Naive B cell (primary cell): Measurements from ENCODE around the gene KRTAP4-7. TPM values are rescaled to one million over a fixed set of nuclear protein-coding genes. Genes with fewer than 3 reads are reported as not detected.
A peak's percentile ranks its signal among the peaks of the same experiment; 100 is the strongest.
"Not testable (repeated sequence)": the region's sequence is repeated elsewhere in the genome, so short reads cannot be mapped to it uniquely, and the experiment has no call there.

ENCODE experiments used
- ATAC-seq, 2 donors: fragments of 150-1000 bp; cut with Tn5 transposase; 2 replicates each; pipeline ENCODE4 v1.10.0; 2021; ENCODE audit warnings: low read depth in 2 of 2, mild to moderate bottlenecking in 2 of 2, moderate library complexity in 2 of 2
- DNase-seq: peaks from one replicate; pipeline ENCODE4 v3.0.0; 2022
- H3K27ac Mint-ChIP-seq, 6 donors: one replicate each; pipeline ENCODE4 v1.8.0; 2020 to 2022; ENCODE audit warnings: mild to moderate bottlenecking in 6 of 6, mixed read lengths in 6 of 6, moderate library complexity in 5 of 6, inconsistent platforms in 2 of 6
- H3K27me3 Mint-ChIP-seq, 3 donors: one replicate each; pipeline ENCODE4 v1.8.0; 2021 to 2022; ENCODE audit warnings: mixed read lengths in 3 of 3, mild to moderate bottlenecking in 1 of 3
- H3K36me3 Mint-ChIP-seq, 2 donors: one replicate each; pipeline ENCODE4 v1.8.0; 2020 to 2022; ENCODE audit warnings: mixed read lengths in 2 of 2, inconsistent platforms in 1 of 2, mild to moderate bottlenecking in 1 of 2
- H3K4me1 Mint-ChIP-seq, 3 donors: one replicate each; pipeline ENCODE4 v1.8.0; 2020 to 2022; ENCODE audit warnings: mixed read lengths in 3 of 3, inconsistent platforms in 1 of 3, mild to moderate bottlenecking in 1 of 3, moderate library complexity in 1 of 3
- H3K4me3 Mint-ChIP-seq, 8 donors: one replicate each; pipeline ENCODE4 v1.8.0; 2020 to 2022; ENCODE audit warnings: mild to moderate bottlenecking in 8 of 8, mixed read lengths in 8 of 8, moderate library complexity in 8 of 8, inconsistent platforms in 2 of 8
- H3K9me3 Mint-ChIP-seq, 7 donors: one replicate each; pipeline ENCODE4 v1.8.0; 2020 to 2022; ENCODE audit warnings: mixed read lengths in 7 of 7, mild to moderate bottlenecking in 5 of 7, inconsistent platforms in 2 of 7, moderate library complexity in 1 of 7
- polyA plus RNA-seq, 6 donors: library from polyadenylated mRNA; unstranded; fragments of 300-500 nt; fragmentation: Illumina TruSeq; gene quantifications; one replicate each; pipeline ENCODE4 v1.2.3, GENCODE V29; 2021; ENCODE audit warnings: low read depth in 6 of 6

Gene KRTAP4-7
- polyA plus RNA-seq, 6 donors from 2014 or later, result not detected

- DNase-seq, result no peak
- peak overlapping the region in 1 of 6 donors; percentile 94 for H3K27ac Mint-ChIP-seq
Observed at GRCh38 chr17:41071606-41072360, 12.2 kb upstream of the KRTAP4-7 start.

GRCh38 chr17:41073676-41074075 lies 10.3 kb upstream of the KRTAP4-7 start:
- ATAC-seq (no peak), DNase-seq (no peak)
- no peak overlapping the region for H3K4me3 Mint-ChIP-seq
- H3K27me3 Mint-ChIP-seq, result peaks cover 12 to 30% (median 17%) of the 10 kb centered on the region in 3 donors
- peaks cover 0 to 9% of the 10 kb centered on the region in 2 donors for H3K36me3 Mint-ChIP-seq
- peaks cover 0 to 8% (median 0%) of the 10 kb centered on the region in 7 donors for H3K9me3 Mint-ChIP-seq
- H3K4me1 Mint-ChIP-seq, result peaks cover 0 to 7% (median 2%) of the 10 kb centered on the region in 3 donors
- H3K27ac Mint-ChIP-seq, result no peak overlapping the region

More at GRCh38 chr17:41071606-41072360, 12.2 kb upstream of the KRTAP4-7 start:
- Mint-ChIP-seq H3K4me1 (peaks cover 0 to 4% (median 2%) of the 10 kb centered on the region in 3 donors), H3K27me3 (peaks cover 6 to 26% (median 11%) of the 10 kb centered on the region in 3 donors), H3K4me3 (no peak overlapping the region), H3K9me3 (peaks cover 0 to 5% (median 0%) of the 10 kb centered on the region in 7 donors), H3K36me3 (peaks cover 0 to 6% of the 10 kb centered on the region in 2 donors)
- no peak for ATAC-seq

GRCh38 chr17:41076788-41077187 lies 7.2 kb upstream of the KRTAP4-7 start:
- DNase-seq (no peak), ATAC-seq (no peak)
- peaks cover 0 to 7% (median 2%) of the 10 kb centered on the region in 3 donors for H3K4me1 Mint-ChIP-seq
- peak overlapping the region in 1 of 6 donors; percentile 20 for H3K27ac Mint-ChIP-seq
- peaks cover 0 to 8% (median 0%) of the 10 kb centered on the region in 7 donors for H3K9me3 Mint-ChIP-seq
- H3K36me3 Mint-ChIP-seq, result peaks cover 0 to 9% of the 10 kb centered on the region in 2 donors
- H3K4me3 Mint-ChIP-seq, result no peak overlapping the region
- H3K27me3 Mint-ChIP-seq, result peaks cover 17 to 38% (median 20%) of the 10 kb centered on the region in 3 donors

GRCh38 chr17:41082626-41083025 lies 1.3 kb upstream of the KRTAP4-7 start:
- H3K4me1 Mint-ChIP-seq, result no peaks in the 10 kb centered on the region
- no peak overlapping the region for H3K27ac Mint-ChIP-seq
- no peak overlapping the region for H3K4me3 Mint-ChIP-seq
- H3K36me3 Mint-ChIP-seq, result no peaks in the 10 kb centered on the region
- ATAC-seq, result no peak
- no peak for DNase-seq
- H3K9me3 Mint-ChIP-seq, result no peaks in the 10 kb centered on the region
- H3K27me3 Mint-ChIP-seq, result peaks cover 9 to 26% (median 15%) of the 10 kb centered on the region in 3 donors

GRCh38 chr17:41083427-41083826 lies 523 bp upstream of the KRTAP4-7 start:
- H3K27me3 Mint-ChIP-seq, result peaks cover 8 to 22% (median 15%) of the 10 kb centered on the region in 3 donors
- not testable (repeated sequence) for H3K4me3 Mint-ChIP-seq, H3K27ac Mint-ChIP-seq

GRCh38 chr17:41088760-41089352 lies 4.9 kb downstream of the KRTAP4-7 start:
- ATAC-seq, result peak; percentile 46 to 75
- not testable (repeated sequence) for DNase-seq, H3K9me3 Mint-ChIP-seq, H3K4me1 Mint-ChIP-seq, H3K4me3 Mint-ChIP-seq, H3K27me3 Mint-ChIP-seq, H3K27ac Mint-ChIP-seq, H3K36me3 Mint-ChIP-seq

More at GRCh38 chr17:41083427-41083826, 523 bp upstream of the KRTAP4-7 start:
- not testable (repeated sequence) for DNase-seq, H3K36me3 Mint-ChIP-seq, H3K9me3 Mint-ChIP-seq, ATAC-seq, H3K4me1 Mint-ChIP-seq

- DNase-seq (no peak), ATAC-seq (no peak)
- Mint-ChIP-seq H3K4me3 (no peak overlapping the region), H3K27ac (peak overlapping the region in 3 of 6 donors; percentile 49 to 85 (median 49)), H3K27me3 (peaks cover 0 to 10% (median 10%) of the 10 kb centered on the region in 3 donors), H3K4me1 (peaks cover 13 to 23% (median 16%) of the 10 kb centered on the region in 3 donors), H3K9me3 (peaks cover 0 to 10% (median 6%) of the 10 kb centered on the region in 7 donors), H3K36me3 (no peaks in the 10 kb centered on the region)
Observed at GRCh38 chr17:41096055-41096454, 12.1 kb downstream of the KRTAP4-7 start.

- Mint-ChIP-seq H3K4me1 (peaks cover 19 to 36% (median 24%) of the 10 kb centered on the region in 3 donors), H3K27ac (peak within 1 kb of the TSS in 3 of 6 donors; percentile 16 to 56 (median 54)), H3K4me3 (no peak within 1 kb of the TSS), H3K9me3 (peaks cover 0 to 6% (median 1%) of the 10 kb centered on the region in 7 donors), H3K27me3 (peaks cover 0 to 10% (median 10%) of the 10 kb centered on the region in 3 donors), H3K36me3 (no peaks in the 10 kb centered on the region)
- ATAC-seq (no peak), DNase-seq (no peak)
Observed at GRCh38 chr17:41098042-41098441, 14.1 kb downstream of the KRTAP4-7 start, which contains the start of gene KRTAP4-8. Gene KRTAP4-8 (minus strand): TSS chr17:41098142. CDS start chr17:41098084, 58 bp downstream.

- no peak for DNase-seq
- no peak for ATAC-seq
- H3K27me3 Mint-ChIP-seq, result peaks cover 0 to 10% (median 10%) of the 10 kb centered on the region in 3 donors
Observed at GRCh38 chr17:41098481-41098880, 14.5 kb downstream of the KRTAP4-7 start.

GRCh38 chr17:41099682-41100480 lies 15.9 kb downstream of the KRTAP4-7 start:
- H3K4me1 Mint-ChIP-seq, result peaks cover 19 to 36% (median 24%) of the 10 kb centered on the region in 3 donors
- not testable (repeated sequence) for H3K27me3 Mint-ChIP-seq, DNase-seq, H3K36me3 Mint-ChIP-seq, H3K9me3 Mint-ChIP-seq
- peak; percentile 93 to 98 for ATAC-seq
- H3K4me3 Mint-ChIP-seq, result peak overlapping the region in 5 of 8 donors; percentile 48 to 82 (median 70)
- H3K27ac Mint-ChIP-seq, result peak overlapping the region; percentile 15 to 91 (median 74)

More at GRCh38 chr17:41098481-41098880, 14.5 kb downstream of the KRTAP4-7 start:
- peak overlapping the region in 1 of 6 donors; percentile 54 for H3K27ac Mint-ChIP-seq
- no peak overlapping the region for H3K4me3 Mint-ChIP-seq
- H3K9me3 Mint-ChIP-seq, result peaks cover 0 to 2% (median 0%) of the 10 kb centered on the region in 7 donors
- no peaks in the 10 kb centered on the region for H3K36me3 Mint-ChIP-seq
- H3K4me1 Mint-ChIP-seq, result peaks cover 19 to 36% (median 24%) of the 10 kb centered on the region in 3 donors

GRCh38 chr17:41101586-41102259 lies 17.8 kb downstream of the KRTAP4-7 start, which contains the start of gene KRTAP4-16:
Gene KRTAP4-16 (minus strand): TSS chr17:41102209. CDS start chr17:41102209, 0 bp downstream.
- Mint-ChIP-seq H3K4me1 (peaks cover 19 to 41% (median 25%) of the 10 kb centered on the region in 3 donors), H3K9me3 (no peaks in the 10 kb centered on the region), H3K27ac (peak within 1 kb of the TSS in 4 of 6 donors; percentile 57 to 81 (median 72)), H3K27me3 (peaks cover 0 to 10% (median 9%) of the 10 kb centered on the region in 3 donors), H3K4me3 (peak within 1 kb of the TSS in 3 of 8 donors; percentile 35 to 67 (median 47)), H3K36me3 (no peaks in the 10 kb centered on the region)
- DNase-seq, result no peak
- no peak for ATAC-seq

GRCh38 chr17:41103896-41104295 lies 19.9 kb downstream of the KRTAP4-7 start:
- DNase-seq (no peak), ATAC-seq (no peak)
- Mint-ChIP-seq H3K9me3 (no peaks in the 10 kb centered on the region), H3K27ac (peak overlapping the region in 2 of 6 donors; percentile 11 to 51), H3K4me1 (peaks cover 33 to 48% (median 39%) of the 10 kb centered on the region in 3 donors), H3K27me3 (no peaks in the 10 kb centered on the region), H3K36me3 (no peaks in the 10 kb centered on the region), H3K4me3 (no peak overlapping the region)
